Stimulated activated naive CD8-positive, alpha-beta T cell treated with anti-CD3 and anti-CD28 coated beads, Interleukin-15, Interleukin-2, amounts not matched to agents 100 ng/mL and 50 ng/mL, for 24 hours (primary cell): Measurements from ENCODE around the gene CD44.
"Not testable (repeated sequence)": the region's sequence is repeated elsewhere in the genome, so short reads cannot be mapped to it uniquely, and the experiment has no call there.

Experiments
- H3K27ac Mint-ChIP-seq: one replicate; pipeline ENCODE4 v1.8.0; 2021; ENCODE audit warnings: mild to moderate bottlenecking, mixed read lengths
- H3K27me3 Mint-ChIP-seq: one replicate; pipeline ENCODE4 v1.8.0; 2021; ENCODE audit warnings: mixed read lengths
- H3K36me3 Mint-ChIP-seq: one replicate; pipeline ENCODE4 v1.8.0; 2021; ENCODE audit warnings: low read depth, mixed read lengths
- H3K4me1 Mint-ChIP-seq: one replicate; pipeline ENCODE4 v1.8.0; 2021; ENCODE audit warnings: low read depth, mixed read lengths
- H3K4me3 Mint-ChIP-seq: one replicate; pipeline ENCODE4 v1.8.0; 2021; ENCODE audit warnings: mild to moderate bottlenecking, mixed read lengths
- H3K9me3 Mint-ChIP-seq: one replicate; pipeline ENCODE4 v1.8.0; 2021; ENCODE audit warnings: mixed read lengths

The CD44 gene

DNA sequence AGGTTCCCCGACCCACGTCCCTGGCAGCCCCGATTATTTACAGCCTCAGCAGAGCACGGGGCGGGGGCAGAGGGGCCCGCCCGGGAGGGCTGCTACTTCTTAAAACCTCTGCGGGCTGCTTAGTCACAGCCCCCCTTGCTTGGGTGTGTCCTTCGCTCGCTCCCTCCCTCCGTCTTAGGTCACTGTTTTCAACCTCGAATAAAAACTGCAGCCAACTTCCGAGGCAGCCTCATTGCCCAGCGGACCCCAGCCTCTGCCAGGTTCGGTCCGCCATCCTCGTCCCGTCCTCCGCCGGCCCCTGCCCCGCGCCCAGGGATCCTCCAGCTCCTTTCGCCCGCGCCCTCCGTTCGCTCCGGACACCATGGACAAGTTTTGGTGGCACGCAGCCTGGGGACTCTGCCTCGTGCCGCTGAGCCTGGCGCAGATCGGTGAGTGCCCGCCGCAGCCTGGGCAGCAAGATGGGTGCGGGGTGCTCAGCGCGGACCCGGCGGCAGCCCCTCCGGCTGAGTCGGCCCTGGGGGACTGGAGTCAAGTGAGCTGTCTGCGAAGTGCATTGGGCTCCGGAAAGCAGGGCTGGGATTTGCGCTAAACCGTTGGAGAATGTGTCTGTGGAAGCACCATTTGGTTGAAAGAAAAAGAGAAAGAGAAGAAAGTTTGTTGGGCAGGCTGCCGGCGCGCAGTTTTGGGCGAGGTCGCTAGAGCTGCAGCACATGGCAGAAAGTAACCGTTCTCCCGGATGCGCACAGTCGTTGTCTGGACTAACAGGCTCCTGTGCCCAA lies at the start of gene CD44:
Gene CD44, plus strand, starts transcription at position 229 of the 779 bp plus-strand sequence. Its CDS starts 133 bp downstream, at position 362.
- H3K36me3 Mint-ChIP-seq = peaks cover 24% of the 10 kb centered on the region
- peak within 1 kb of the TSS; percentile 96 for H3K27ac Mint-ChIP-seq
- H3K27me3 Mint-ChIP-seq = no peaks in the 10 kb centered on the region
- peaks cover 62% of the 10 kb centered on the region for H3K4me1 Mint-ChIP-seq
- no peaks in the 10 kb centered on the region for H3K9me3 Mint-ChIP-seq
- H3K4me3 Mint-ChIP-seq = peak within 1 kb of the TSS; percentile 96

- peaks cover 55% of the 10 kb centered on the region for H3K4me1 Mint-ChIP-seq
- H3K9me3 Mint-ChIP-seq = peaks cover 8% of the 10 kb centered on the region
- no peak overlapping the region for H3K4me3 Mint-ChIP-seq
- peaks cover 4% of the 10 kb centered on the region for H3K27me3 Mint-ChIP-seq
- H3K36me3 Mint-ChIP-seq = no peaks in the 10 kb centered on the region
- H3K27ac Mint-ChIP-seq = no peak overlapping the region
Observed at GRCh38 chr11:35089666-35090065, 49.3 kb upstream of the CD44 start.

GRCh38 chr11:35090125-35090524 lies 48.8 kb upstream of the CD44 start:
- H3K27me3 Mint-ChIP-seq = peaks cover 4% of the 10 kb centered on the region
- H3K4me3 Mint-ChIP-seq = no peak overlapping the region
- peaks cover 50% of the 10 kb centered on the region for H3K4me1 Mint-ChIP-seq
- H3K27ac Mint-ChIP-seq = no peak overlapping the region
- no peaks in the 10 kb centered on the region for H3K36me3 Mint-ChIP-seq
- peaks cover 8% of the 10 kb centered on the region for H3K9me3 Mint-ChIP-seq

- not testable (repeated sequence) for H3K4me3 Mint-ChIP-seq, H3K9me3 Mint-ChIP-seq, H3K27me3 Mint-ChIP-seq, H3K36me3 Mint-ChIP-seq, H3K27ac Mint-ChIP-seq
- peaks cover 50% of the 10 kb centered on the region for H3K4me1 Mint-ChIP-seq
Observed at GRCh38 chr11:35090991-35091390, 48.0 kb upstream of the CD44 start.

- peaks cover 15% of the 10 kb centered on the region for H3K4me1 Mint-ChIP-seq
- no peaks in the 10 kb centered on the region for H3K36me3 Mint-ChIP-seq
Observed at GRCh38 chr11:35096723-35097122, 42.2 kb upstream of the CD44 start.

GRCh38 chr11:35097814-35098455 lies 41.0 kb upstream of the CD44 start:
- Mint-ChIP-seq H3K27ac (no peak overlapping the region), H3K4me1 (peaks cover 11% of the 10 kb centered on the region), H3K9me3 (no peaks in the 10 kb centered on the region), H3K4me3 (no peak overlapping the region), H3K36me3 (no peaks in the 10 kb centered on the region), H3K27me3 (no peaks in the 10 kb centered on the region)

More at GRCh38 chr11:35096723-35097122, 42.2 kb upstream of the CD44 start:
- Mint-ChIP-seq H3K9me3 (no peaks in the 10 kb centered on the region), H3K27ac (no peak overlapping the region), H3K4me3 (no peak overlapping the region), H3K27me3 (peaks cover 4% of the 10 kb centered on the region)

DNA sequence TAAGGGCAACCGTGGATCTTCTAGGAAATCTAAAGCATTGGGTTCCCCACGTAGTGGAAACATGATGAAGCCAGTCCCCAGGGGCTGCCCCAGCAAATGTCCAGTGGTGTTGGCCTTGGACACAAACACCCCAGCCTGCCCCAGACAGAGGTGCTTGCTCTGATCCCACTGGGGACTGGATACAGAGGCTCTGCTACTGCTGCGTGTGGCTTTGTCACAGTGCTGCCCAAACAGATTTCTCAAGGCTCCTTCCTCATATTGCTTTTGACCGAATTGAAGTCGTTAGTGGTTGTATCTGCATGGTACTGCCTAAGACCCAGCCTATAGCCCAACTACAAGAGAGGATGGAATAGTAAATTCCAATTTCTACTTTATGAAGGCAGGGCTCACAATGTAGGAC lies 40.1 kb upstream of the CD44 start:
- no peak overlapping the region for H3K27ac Mint-ChIP-seq
- H3K9me3 Mint-ChIP-seq = no peaks in the 10 kb centered on the region
- H3K36me3 Mint-ChIP-seq = no peaks in the 10 kb centered on the region
- no peaks in the 10 kb centered on the region for H3K27me3 Mint-ChIP-seq
- H3K4me3 Mint-ChIP-seq = no peak overlapping the region
- peaks cover 11% of the 10 kb centered on the region for H3K4me1 Mint-ChIP-seq

- Mint-ChIP-seq H3K4me3 (no peak overlapping the region), H3K27me3 (no peaks in the 10 kb centered on the region), H3K36me3 (no peaks in the 10 kb centered on the region), H3K4me1 (peaks cover 11% of the 10 kb centered on the region), H3K27ac (no peak overlapping the region), H3K9me3 (no peaks in the 10 kb centered on the region)
Observed at GRCh38 chr11:35099278-35100012, 39.5 kb upstream of the CD44 start.

DNA sequence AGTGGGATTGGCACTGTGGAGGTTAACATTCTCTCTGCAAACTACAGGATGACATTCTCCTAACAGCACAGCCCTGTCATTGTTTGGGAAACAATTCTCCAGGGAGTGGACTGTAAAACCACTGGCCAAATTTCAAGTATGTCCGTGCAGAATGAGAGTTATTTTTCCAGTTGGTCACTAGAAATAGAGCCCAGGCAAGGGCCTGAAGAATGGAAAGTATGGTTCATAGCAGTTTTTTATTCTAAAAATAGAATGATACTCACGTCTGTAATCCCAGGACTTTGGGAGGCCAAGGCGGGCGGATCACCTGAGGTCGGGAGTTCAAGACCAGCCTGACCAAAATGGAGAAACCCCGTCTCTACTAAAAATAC lies 39.0 kb upstream of the CD44 start:
- no peak overlapping the region for H3K4me3 Mint-ChIP-seq
- H3K4me1 Mint-ChIP-seq = peaks cover 11% of the 10 kb centered on the region
- no peaks in the 10 kb centered on the region for H3K27me3 Mint-ChIP-seq
- no peaks in the 10 kb centered on the region for H3K36me3 Mint-ChIP-seq
- H3K9me3 Mint-ChIP-seq = no peaks in the 10 kb centered on the region
- no peak overlapping the region for H3K27ac Mint-ChIP-seq

GRCh38 chr11:35101223-35101622 lies 37.7 kb upstream of the CD44 start:
- Mint-ChIP-seq H3K27me3 (no peaks in the 10 kb centered on the region), H3K9me3 (no peaks in the 10 kb centered on the region), H3K36me3 (no peaks in the 10 kb centered on the region), H3K4me3 (no peak overlapping the region), H3K27ac (no peak overlapping the region), H3K4me1 (peaks cover 11% of the 10 kb centered on the region)

- Mint-ChIP-seq H3K27ac (no peak overlapping the region), H3K4me1 (peaks cover 20% of the 10 kb centered on the region), H3K4me3 (no peak overlapping the region), H3K9me3 (no peaks in the 10 kb centered on the region), H3K36me3 (no peaks in the 10 kb centered on the region), H3K27me3 (no peaks in the 10 kb centered on the region)
Observed at GRCh38 chr11:35102267-35102666, 36.7 kb upstream of the CD44 start.

DNA sequence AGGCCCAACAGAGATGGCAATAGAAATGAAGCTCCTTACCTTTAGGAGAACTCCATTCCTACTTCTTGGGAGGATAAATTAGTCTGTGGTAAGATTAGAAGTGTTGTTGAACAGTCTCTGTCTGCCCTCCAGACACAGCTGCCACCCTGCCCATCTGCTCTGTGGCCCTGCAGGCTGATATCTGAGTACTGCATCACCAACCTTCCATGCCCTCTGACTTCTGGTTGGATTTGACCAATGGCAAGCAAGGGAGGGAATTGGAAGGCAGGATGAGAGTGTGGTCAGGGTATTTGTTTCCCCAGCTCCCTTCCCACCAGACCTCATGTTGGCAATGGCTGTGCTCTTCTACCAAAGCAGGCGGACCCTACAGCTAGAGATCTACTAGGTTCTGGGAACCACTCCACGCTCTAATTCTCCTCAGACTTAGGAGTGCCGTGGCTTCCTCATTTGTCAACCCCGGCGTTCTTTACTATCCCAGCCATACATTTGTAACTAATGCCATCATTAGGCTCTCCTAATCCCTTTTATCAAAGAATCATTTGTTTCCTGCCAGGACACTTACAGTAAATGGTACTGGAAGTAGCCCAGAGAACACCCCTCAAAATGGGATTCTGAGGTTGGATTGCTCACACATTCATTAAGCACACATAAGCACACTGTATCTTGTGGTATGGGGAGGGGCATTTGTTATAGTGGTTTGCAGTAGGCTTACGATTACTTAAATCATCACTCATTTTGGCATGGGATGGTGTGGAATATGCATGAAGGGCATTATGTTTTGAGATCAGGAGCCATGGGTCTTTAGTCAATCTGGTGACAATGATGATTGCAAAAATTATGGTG lies 35.4 kb upstream of the CD44 start:
- no peak overlapping the region for H3K27ac Mint-ChIP-seq
- no peaks in the 10 kb centered on the region for H3K9me3 Mint-ChIP-seq
- peaks cover 33% of the 10 kb centered on the region for H3K4me1 Mint-ChIP-seq
- H3K4me3 Mint-ChIP-seq = no peak overlapping the region
- H3K36me3 Mint-ChIP-seq = no peaks in the 10 kb centered on the region
- H3K27me3 Mint-ChIP-seq = no peaks in the 10 kb centered on the region

GRCh38 chr11:35104655-35105054 lies 34.3 kb upstream of the CD44 start:
- peak overlapping the region; percentile 39 for H3K27ac Mint-ChIP-seq

GRCh38 chr11:35105319-35106079 lies 33.5 kb upstream of the CD44 start:
- Mint-ChIP-seq H3K36me3 (no peaks in the 10 kb centered on the region), H3K9me3 (no peaks in the 10 kb centered on the region), H3K27ac (no peak overlapping the region), H3K4me1 (peaks cover 46% of the 10 kb centered on the region), H3K4me3 (no peak overlapping the region), H3K27me3 (no peaks in the 10 kb centered on the region)

More at GRCh38 chr11:35104655-35105054, 34.3 kb upstream of the CD44 start:
- Mint-ChIP-seq H3K36me3 (no peaks in the 10 kb centered on the region), H3K4me3 (no peak overlapping the region), H3K27me3 (no peaks in the 10 kb centered on the region), H3K4me1 (peaks cover 38% of the 10 kb centered on the region), H3K9me3 (no peaks in the 10 kb centered on the region)
